Duodenal mucosa (tissue), 2 donors: Measurements from ENCODE around the gene UBE2D4.

Experiments
- H3K27ac ChIP-seq: one replicate; pipeline ENCODE4 v1.7.0; 2013; ENCODE audit warnings: low read depth, low read length
- H3K27me3 ChIP-seq, 2 donors: one replicate each; pipeline ENCODE4 v1.7.0; 2013; ENCODE audit warnings: low read length in 2 of 2, control low read depth in 1 of 2; ENCODE audit not compliant: insufficient read depth in 2 of 2, control insufficient read depth in 1 of 2
- H3K36me3 ChIP-seq, 2 donors: one replicate each; pipeline ENCODE4 v1.7.0; 2013; ENCODE audit warnings: low read length in 2 of 2, control low read depth in 1 of 2; ENCODE audit not compliant: insufficient read depth in 2 of 2, control insufficient read depth in 1 of 2
- H3K4me1 ChIP-seq, 2 donors: one replicate each; pipeline ENCODE4 v1.7.0; 2013; ENCODE audit warnings: low read length in 2 of 2, control low read depth in 1 of 2; ENCODE audit not compliant: insufficient read depth in 2 of 2, control insufficient read depth in 1 of 2
- H3K4me3 ChIP-seq, 2 donors: one replicate each; pipeline ENCODE4 v1.7.0; 2013; ENCODE audit warnings: low read length in 2 of 2, low read depth in 1 of 2
- H3K9ac ChIP-seq, 2 donors: one replicate each; pipeline ENCODE4 v1.7.0; 2013; ENCODE audit warnings: low read length in 2 of 2, low read depth in 1 of 2
- H3K9me3 ChIP-seq, 2 donors: one replicate each; pipeline ENCODE4 v1.7.0; 2013; ENCODE audit warnings: low read length in 2 of 2, control low read depth in 1 of 2; ENCODE audit not compliant: control insufficient read depth in 1 of 2

The UBE2D4 gene

GRCh38 chr7:43914795-43915194, 11.4 kb upstream of the UBE2D4 start:
- Histone ChIP-seq H3K4me3 (no peak overlapping the region), H3K9ac (no peak overlapping the region), H3K36me3 (no peaks in the 10 kb centered on the region), H3K9me3 (no peaks in the 10 kb centered on the region), H3K27me3 (no peaks in the 10 kb centered on the region), H3K27ac (no peak overlapping the region), H3K4me1 (no peaks in the 10 kb centered on the region)

- H3K9ac ChIP-seq, result no peak overlapping the region
- peaks cover 0 to 3% of the 10 kb centered on the region in 2 donors for H3K4me1 ChIP-seq
- no peaks in the 10 kb centered on the region for H3K36me3 ChIP-seq
- H3K27me3 ChIP-seq, result no peaks in the 10 kb centered on the region
- no peak overlapping the region for H3K4me3 ChIP-seq
- no peaks in the 10 kb centered on the region for H3K9me3 ChIP-seq
- no peak overlapping the region for H3K27ac ChIP-seq
Observed at GRCh38 chr7:43915907-43916306, 10.3 kb upstream of the UBE2D4 start.

DNA sequence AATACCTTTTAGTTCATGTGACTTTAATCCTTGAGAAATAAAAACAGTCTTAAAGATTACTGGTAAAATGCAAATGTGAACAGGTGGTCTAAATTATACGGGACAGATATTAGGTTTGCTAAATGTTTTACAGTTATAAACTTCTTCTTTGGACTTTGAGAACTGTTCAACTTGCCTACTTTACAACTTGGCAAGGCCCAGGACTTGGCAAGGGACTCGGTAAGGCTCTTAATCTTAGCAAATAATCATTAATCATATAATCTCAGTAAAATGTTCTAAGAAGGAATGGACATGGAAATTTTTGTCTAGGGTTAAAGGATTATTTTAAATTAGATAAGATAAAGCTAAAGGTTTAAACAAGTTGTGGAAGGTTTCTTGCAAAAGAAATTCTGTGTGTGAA, 4.8 kb upstream of the UBE2D4 start:
- Histone ChIP-seq H3K4me1 (peaks cover 4% of the 10 kb centered on the region in 2 donors), H3K9me3 (no peaks in the 10 kb centered on the region), H3K9ac (no peak overlapping the region), H3K4me3 (no peak overlapping the region), H3K36me3 (no peaks in the 10 kb centered on the region), H3K27ac (no peak overlapping the region), H3K27me3 (no peaks in the 10 kb centered on the region)

DNA sequence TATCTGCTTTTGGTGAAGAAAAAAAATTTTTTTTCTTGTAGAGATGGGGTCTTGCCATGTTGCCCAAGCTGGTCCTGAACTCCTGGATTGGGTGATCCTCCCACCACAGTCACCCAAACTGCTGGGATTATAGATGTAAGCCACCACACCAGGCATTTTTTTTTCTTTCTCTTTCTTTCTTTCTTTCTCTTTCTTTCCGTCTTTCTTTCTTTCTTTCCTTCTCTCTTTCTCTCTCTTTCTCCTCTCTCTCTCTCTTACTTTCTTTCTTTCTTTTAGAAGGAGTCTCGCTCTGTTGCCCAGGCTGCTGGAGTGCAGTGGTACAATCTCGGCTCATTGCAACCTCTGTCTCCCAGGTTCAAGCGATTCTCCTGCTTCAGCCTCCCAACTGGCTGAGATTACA, 3.5 kb upstream of the UBE2D4 start:
- Histone ChIP-seq H3K4me1 (peaks cover 8 to 13% of the 10 kb centered on the region in 2 donors), H3K27ac (no peak overlapping the region), H3K9me3 (no peaks in the 10 kb centered on the region), H3K27me3 (no peaks in the 10 kb centered on the region), H3K4me3 (no peak overlapping the region), H3K36me3 (no peaks in the 10 kb centered on the region), H3K9ac (no peak overlapping the region)

DNA sequence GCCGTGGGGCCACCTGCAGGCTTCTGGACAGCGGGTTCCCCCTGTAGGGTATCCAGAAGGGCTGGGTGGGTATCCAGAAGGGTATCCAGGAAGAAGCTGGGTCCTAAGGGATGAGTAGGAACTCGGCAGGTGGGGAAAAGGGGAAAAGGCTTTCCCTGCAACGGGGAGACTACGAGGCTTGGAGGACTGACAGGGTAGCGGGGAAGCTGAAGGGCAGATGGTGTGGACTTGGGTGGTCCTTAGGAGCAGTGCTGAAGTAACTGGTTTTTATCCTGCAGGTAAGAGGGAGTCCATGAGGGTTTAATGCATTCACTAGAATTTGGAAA, 525 bp downstream of the UBE2D4 start:
- Histone ChIP-seq H3K36me3 (no peaks in the 10 kb centered on the region), H3K4me1 (peaks cover 8 to 9% of the 10 kb centered on the region in 2 donors), H3K9me3 (no peaks in the 10 kb centered on the region), H3K9ac (peak overlapping the region; percentile 85 to 95), H3K4me3 (peak overlapping the region; percentile 89 to 92), H3K27me3 (no peaks in the 10 kb centered on the region), H3K27ac (peak overlapping the region; percentile 95)

DNA sequence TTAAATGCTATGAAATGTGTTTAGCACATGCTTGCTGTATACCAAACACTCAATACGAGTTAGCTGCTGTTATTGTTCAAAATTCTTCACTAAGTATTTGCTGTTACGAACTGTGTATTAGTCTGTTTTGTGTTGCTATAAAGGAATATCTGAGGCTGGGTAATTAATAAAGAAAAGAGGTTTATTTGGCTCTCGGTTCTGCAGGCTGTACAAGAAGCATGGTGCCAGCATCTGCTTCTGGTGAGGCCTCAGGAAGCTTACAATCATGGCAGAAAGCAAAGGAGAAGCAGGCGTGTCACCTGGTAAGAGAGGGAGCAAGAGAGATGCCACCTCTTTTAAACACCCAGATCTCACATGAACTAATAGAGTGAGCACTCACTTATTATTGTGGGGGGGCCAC, 1.6 kb downstream of the UBE2D4 start:
- no peaks in the 10 kb centered on the region for H3K9me3 ChIP-seq
- H3K36me3 ChIP-seq, result no peaks in the 10 kb centered on the region
- no peaks in the 10 kb centered on the region for H3K27me3 ChIP-seq
- no peak overlapping the region for H3K4me3 ChIP-seq
- peaks cover 8 to 9% of the 10 kb centered on the region in 2 donors for H3K4me1 ChIP-seq
- H3K9ac ChIP-seq, result no peak overlapping the region
- no peak overlapping the region for H3K27ac ChIP-seq

DNA sequence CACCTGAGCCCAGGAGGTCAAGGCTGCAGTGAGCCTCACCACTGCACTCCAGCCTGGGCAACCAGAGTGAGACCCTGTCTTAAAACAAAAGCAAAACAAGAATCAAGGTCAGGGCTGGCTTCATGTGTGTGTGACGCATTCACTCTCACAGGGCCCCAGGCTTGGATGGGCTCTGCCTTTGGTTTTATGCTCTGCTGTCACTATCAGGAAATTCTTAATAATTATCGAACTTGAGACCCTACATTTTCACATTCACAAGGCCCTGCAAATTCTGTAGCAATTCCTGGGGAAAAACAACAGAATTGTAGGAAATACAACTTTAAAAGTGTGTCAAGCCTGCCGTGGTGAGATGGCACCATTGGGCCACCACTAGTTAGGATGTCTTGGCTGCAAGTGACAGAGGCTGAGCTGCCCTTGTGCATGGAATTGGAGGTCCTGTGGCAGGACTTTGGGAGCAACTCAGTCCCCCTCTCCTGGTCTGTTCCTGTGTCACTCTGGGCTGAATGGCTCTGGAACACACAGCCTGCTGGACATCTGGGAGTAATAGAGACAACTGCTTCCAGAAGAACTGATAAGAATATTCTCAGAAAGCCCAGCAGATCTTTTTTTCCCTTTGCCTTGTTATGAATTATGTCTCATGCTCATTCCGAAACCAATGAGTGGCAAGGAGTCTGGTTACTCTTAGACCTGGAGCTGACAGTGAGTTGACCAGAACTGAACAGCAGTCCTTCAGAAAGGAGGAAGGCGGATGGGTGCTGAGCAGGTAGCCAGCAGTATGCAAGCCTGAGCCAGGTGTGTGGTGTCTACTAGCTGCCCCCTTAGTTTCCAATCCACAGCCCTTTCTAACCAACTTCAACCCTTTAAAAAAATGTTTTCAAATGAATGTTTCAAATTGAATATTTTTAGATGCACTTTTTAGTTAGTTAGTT, 3.6 kb downstream of the UBE2D4 start:
- H3K4me1 ChIP-seq, result peaks cover 8 to 9% of the 10 kb centered on the region in 2 donors
- no peaks in the 10 kb centered on the region for H3K36me3 ChIP-seq
- no peak overlapping the region for H3K9ac ChIP-seq
- H3K4me3 ChIP-seq, result no peak overlapping the region
- no peaks in the 10 kb centered on the region for H3K9me3 ChIP-seq
- H3K27ac ChIP-seq, result no peak overlapping the region
- H3K27me3 ChIP-seq, result no peaks in the 10 kb centered on the region

- Histone ChIP-seq H3K4me1 (peaks cover 4 to 9% of the 10 kb centered on the region in 2 donors), H3K27me3 (no peaks in the 10 kb centered on the region), H3K27ac (no peak overlapping the region), H3K9ac (no peak overlapping the region), H3K9me3 (no peaks in the 10 kb centered on the region), H3K36me3 (no peaks in the 10 kb centered on the region), H3K4me3 (no peak overlapping the region)
Observed at GRCh38 chr7:43931346-43931745, 5.1 kb downstream of the UBE2D4 start.

DNA sequence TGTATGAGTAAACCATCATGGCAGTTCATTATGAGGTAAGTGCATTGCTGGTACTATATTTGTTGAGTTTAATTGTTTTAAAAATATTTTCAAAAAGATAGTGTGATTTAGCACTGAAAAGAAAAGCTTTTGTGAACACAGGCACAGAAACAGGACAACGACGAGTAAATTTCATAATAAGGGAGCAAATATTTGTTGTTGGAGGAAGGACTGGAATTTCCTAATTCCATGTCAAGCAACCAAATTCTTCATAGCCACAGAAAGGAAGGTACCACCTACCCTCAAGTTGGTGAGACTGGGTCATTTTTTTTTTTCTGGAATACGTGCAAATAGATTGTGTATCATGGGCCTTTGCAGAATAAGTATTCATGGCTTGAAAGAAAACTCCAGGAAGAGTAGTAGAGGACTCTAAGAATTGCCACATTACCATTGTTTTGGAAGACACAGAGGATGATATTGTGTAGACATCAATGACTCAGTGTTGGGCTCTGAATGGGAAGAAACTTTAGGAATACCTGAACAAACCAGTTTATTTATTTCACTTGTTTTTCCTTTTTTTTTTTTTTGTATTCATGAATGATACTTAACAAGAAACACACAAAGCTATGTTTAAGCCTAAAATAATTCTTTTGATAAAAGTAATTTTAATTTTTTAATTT, 7.8 kb downstream of the UBE2D4 start:
- H3K4me1 ChIP-seq, result peaks cover 4 to 13% of the 10 kb centered on the region in 2 donors
- no peaks in the 10 kb centered on the region for H3K36me3 ChIP-seq
- H3K9ac ChIP-seq, result no peak overlapping the region
- no peak overlapping the region for H3K27ac ChIP-seq
- no peaks in the 10 kb centered on the region for H3K27me3 ChIP-seq
- no peaks in the 10 kb centered on the region for H3K9me3 ChIP-seq
- no peak overlapping the region for H3K4me3 ChIP-seq

GRCh38 chr7:43937444-43937843, 11.2 kb downstream of the UBE2D4 start:
- Histone ChIP-seq H3K36me3 (no peaks in the 10 kb centered on the region), H3K27me3 (no peaks in the 10 kb centered on the region), H3K4me1 (peaks cover 4 to 15% of the 10 kb centered on the region in 2 donors), H3K9ac (no peak overlapping the region), H3K27ac (no peak overlapping the region), H3K4me3 (no peak overlapping the region), H3K9me3 (no peaks in the 10 kb centered on the region)
